GM19099 (cell line): ENCODE data around the gene ARHGEF40.

Experiments
- POLR2A ChIP-seq: IDR thresholded peaks from 3 replicates; pipeline ENCODE4 v1.6.1; 2011; ENCODE audit warnings: low read depth; ENCODE audit not compliant: insufficient read length; ENCODE audit errors: extremely low read depth

ARHGEF40 gene

GRCh38 chr14:21103411-21103709 is 33.3 kb downstream of the ARHGEF40 start:
- no peak for TF ChIP-seq POLR2A

GRCh38 chr14:21103710-21104447 is 33.8 kb downstream of the ARHGEF40 start:
- TF ChIP-seq POLR2A, result peak; percentile 93

GRCh38 chr14:21104448-21105060 is 34.5 kb downstream of the ARHGEF40 start:
- no peak for TF ChIP-seq POLR2A

GRCh38 chr14:21105095-21105494 is 35.0 kb downstream of the ARHGEF40 start:
- no peak for TF ChIP-seq POLR2A

GRCh38 chr14:21106176-21106497 is 36.0 kb downstream of the ARHGEF40 start:
- no peak for TF ChIP-seq POLR2A

GRCh38 chr14:21106498-21107282 is 36.6 kb downstream of the ARHGEF40 start:
- TF ChIP-seq POLR2A, result no peak

- TF ChIP-seq POLR2A, result no peak
These were observed 37.2 kb downstream of the ARHGEF40 start for GRCh38 chr14:21107283-21107800.

- TF ChIP-seq POLR2A, result no peak
These were observed 38.7 kb downstream of the ARHGEF40 start for GRCh38 chr14:21108791-21109190.

GRCh38 chr14:21109377-21110138 is 39.5 kb downstream of the ARHGEF40 start:
- peak; percentile 30 for TF ChIP-seq POLR2A

- TF ChIP-seq POLR2A, result no peak
These were observed 42.2 kb downstream of the ARHGEF40 start for GRCh38 chr14:21112255-21112654.

GRCh38 chr14:21113369-21113768 is 43.3 kb downstream of the ARHGEF40 start:
- no peak for TF ChIP-seq POLR2A

- TF ChIP-seq POLR2A, result no peak
These were observed 48.8 kb downstream of the ARHGEF40 start for GRCh38 chr14:21118933-21119332.

GRCh38 chr14:21120686-21121085 is 50.6 kb downstream of the ARHGEF40 start:
- TF ChIP-seq POLR2A, result no peak

GRCh38 chr14:21121122-21121521 is 51.0 kb downstream of the ARHGEF40 start:
- no peak for TF ChIP-seq POLR2A

- TF ChIP-seq POLR2A, result no peak
These were observed 53.3 kb downstream of the ARHGEF40 start for GRCh38 chr14:21123429-21123828.
